GM12873 (cell line): ENCODE measurements around the gene MRI1.

Experiments used
- CTCF ChIP-seq: IDR thresholded peaks from 2 replicates; pipeline ENCODE4 v1.5.1; 2012; ENCODE audit warnings: low read depth, mild to moderate bottlenecking, moderate library complexity, low read length, control low read depth; ENCODE audit not compliant: insufficient read depth; ENCODE audit errors: missing control alignments

Gene MRI1

GRCh38 chr19:13747098-13747453, 17.2 kb upstream of the MRI1 start:
- TF ChIP-seq CTCF, result no peak

GRCh38 chr19:13748169-13748828, 16.0 kb upstream of the MRI1 start:
- no peak for TF ChIP-seq CTCF

- TF ChIP-seq CTCF, result no peak
Observed at GRCh38 chr19:13751436-13751835, 12.9 kb upstream of the MRI1 start.

- no peak for TF ChIP-seq CTCF
Observed at GRCh38 chr19:13756210-13756609, 8.1 kb upstream of the MRI1 start.

GRCh38 chr19:13757805-13758772, 6.2 kb upstream of the MRI1 start:
- TF ChIP-seq CTCF, result no peak

GRCh38 chr19:13758795-13759194, 5.5 kb upstream of the MRI1 start:
- TF ChIP-seq CTCF, result no peak

- peak; percentile 10 for TF ChIP-seq CTCF
Observed at GRCh38 chr19:13761423-13761822, 2.9 kb upstream of the MRI1 start.
